Esophagus muscularis mucosa (tissue), 4 donors: ENCODE data around the gene PGP.

Experiments used
- EP300 ChIP-seq: sonication (generic); formaldehyde crosslinking; IDR thresholded peaks from one replicate; pipeline ENCODE4 v1.6.1; 2017; ENCODE audit warnings: antibody characterized with exemption
- POLR2A ChIP-seq: fragments of 450-650 bp; IDR thresholded peaks from one replicate; pipeline ENCODE4 v1.6.1; 2017; ENCODE audit warnings: antibody characterized with exemption, moderate library complexity, mild to moderate bottlenecking, low read depth
- TF ChIP-seq, protein P1 (sequence below), 3 experiments: fragments of 200-600 bp in 2 of 3; fragments of 450-650 bp in 1 of 3; sonication (generic) in 2 of 3; IDR thresholded peaks; one replicate each; pipeline ENCODE4 v1.5.1; 2017 to 2019; ENCODE audit warnings: antibody characterized with exemption in 3 of 3, mild to moderate bottlenecking in 2 of 3, moderate library complexity in 1 of 3

DNA sequence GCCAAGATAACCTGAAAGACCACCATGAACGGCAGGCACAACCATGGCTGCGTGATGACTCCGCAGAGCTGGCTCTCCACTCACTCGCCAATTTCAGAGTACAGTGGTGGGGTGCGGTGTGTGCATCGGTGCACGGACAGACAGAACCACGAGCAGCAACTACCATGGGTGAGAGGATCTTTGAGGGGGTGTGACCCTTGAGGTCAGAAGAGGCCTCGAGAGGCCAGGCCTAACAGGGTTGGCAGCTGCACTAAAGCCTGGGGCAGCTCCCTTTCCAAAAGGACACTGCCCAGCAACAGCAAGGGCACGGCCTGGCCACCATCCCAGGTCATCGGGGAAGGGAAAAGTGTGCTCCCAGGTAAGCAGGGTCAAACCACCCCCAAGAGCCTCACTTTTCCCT, 38.7 kb upstream of the PGP start:
- TF ChIP-seq EP300 (no peak), POLR2A (no peak)
- TF ChIP-seq, protein P1, sequence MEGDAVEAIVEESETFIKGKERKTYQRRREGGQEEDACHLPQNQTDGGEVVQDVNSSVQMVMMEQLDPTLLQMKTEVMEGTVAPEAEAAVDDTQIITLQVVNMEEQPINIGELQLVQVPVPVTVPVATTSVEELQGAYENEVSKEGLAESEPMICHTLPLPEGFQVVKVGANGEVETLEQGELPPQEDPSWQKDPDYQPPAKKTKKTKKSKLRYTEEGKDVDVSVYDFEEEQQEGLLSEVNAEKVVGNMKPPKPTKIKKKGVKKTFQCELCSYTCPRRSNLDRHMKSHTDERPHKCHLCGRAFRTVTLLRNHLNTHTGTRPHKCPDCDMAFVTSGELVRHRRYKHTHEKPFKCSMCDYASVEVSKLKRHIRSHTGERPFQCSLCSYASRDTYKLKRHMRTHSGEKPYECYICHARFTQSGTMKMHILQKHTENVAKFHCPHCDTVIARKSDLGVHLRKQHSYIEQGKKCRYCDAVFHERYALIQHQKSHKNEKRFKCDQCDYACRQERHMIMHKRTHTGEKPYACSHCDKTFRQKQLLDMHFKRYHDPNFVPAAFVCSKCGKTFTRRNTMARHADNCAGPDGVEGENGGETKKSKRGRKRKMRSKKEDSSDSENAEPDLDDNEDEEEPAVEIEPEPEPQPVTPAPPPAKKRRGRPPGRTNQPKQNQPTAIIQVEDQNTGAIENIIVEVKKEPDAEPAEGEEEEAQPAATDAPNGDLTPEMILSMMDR (IDR thresholded peaks at IDR 0.05), result no peak
